ENCODE data around the gene CEP170.
"Not testable (repeated sequence)": the region's sequence is repeated elsewhere in the genome, so short reads cannot be mapped to it uniquely, and the experiment has no call there.

CEP170 gene

DNA sequence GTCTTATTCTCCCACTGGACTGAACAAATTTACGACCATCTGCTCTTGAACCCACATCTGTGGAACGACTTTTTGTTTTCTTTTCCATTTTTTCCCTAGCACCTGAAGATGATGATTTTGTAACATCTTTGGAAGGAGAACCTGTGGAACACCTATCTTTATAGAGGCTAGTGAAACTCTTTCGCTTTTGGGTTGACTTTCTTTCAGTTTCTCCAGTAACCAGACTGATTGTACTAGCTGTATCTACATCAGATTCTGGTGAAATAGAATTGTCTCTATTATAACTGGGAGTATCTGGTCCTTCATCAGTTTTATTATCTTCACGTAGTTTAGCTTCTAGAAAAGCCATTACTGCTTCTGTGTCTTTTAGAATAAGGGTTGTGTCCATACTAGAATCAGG is 90.2 kb downstream of the CEP170 start:
- DNase-seq: not testable (repeated sequence)

DNA sequence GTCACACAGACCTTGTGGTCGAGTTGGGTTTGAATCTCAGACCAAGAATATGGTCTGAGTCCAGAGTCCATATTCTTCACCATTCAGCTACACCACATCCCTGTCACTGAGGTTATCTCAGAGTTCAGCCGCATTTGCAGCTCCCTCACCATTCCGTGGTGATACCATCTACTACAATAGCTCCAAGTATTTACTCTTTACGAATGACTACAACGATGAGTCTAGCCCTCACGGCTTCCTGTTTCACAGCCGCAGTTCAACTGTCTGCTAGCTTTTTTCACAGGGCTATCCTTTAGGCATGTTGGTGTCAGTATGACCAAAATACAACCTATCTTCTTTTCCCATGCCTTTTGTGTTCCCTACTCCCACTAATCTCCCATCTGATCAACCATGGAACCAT is 104.2 kb downstream of the CEP170 start:
- DNase-seq: not testable (repeated sequence)

DNA sequence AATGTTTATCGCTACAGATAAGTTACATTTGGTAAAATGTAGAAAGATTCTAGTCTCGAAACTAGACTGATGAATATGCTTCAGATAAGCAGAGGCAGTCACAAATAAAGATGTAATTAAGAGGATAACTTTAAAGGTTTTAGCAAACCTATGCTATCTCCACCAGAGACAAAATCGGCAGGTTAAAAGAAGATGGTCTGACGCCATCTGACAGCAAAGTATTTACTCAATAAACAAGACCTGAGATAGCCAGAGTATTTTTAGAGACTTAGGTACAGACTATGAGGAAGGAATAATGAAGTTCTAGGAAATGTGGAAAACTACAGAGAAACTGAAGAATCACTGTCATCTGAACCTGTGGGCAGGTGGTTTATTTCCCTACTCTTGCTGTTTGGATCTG is 106.0 kb downstream of the CEP170 start:
- DNase-seq: not testable (repeated sequence)

DNA sequence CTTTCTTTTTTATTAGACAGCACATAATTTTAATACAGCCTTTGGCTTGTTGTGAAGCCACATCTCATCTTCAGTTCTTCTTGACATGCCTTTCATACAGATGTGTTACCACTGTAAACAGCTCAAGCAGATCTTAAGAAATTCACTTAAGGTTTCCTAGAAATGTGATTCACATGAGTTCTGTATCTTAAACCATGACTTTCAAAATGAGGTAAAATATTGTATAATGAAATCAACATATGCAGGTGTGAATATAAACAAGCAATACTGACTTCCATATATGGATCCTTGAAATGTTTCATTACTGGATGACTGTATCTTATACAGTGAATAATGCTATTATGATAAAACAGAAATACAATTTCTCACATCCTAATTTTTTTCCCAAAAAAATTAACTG is 107.7 kb downstream of the CEP170 start:
- not testable (repeated sequence) for DNase-seq

DNA sequence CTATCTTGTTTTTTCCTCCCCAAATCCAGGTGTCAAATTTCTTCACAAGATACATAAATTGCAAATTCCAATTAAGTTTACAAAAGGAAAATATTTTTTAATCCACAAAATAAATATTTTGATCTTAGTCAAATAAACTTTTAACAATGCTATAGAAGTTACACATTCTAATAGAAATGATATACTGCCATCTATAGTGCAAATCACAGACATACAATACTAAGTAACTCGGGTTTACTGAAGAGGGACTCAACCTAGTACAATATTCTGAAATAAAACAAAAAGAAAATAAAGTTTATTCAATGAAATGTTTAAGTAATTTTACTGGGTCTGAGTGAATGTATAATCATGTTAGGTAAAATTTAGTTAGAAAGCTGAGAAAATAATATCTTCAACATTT is 114.6 kb downstream of the CEP170 start:
- not testable (repeated sequence) for DNase-seq

DNA sequence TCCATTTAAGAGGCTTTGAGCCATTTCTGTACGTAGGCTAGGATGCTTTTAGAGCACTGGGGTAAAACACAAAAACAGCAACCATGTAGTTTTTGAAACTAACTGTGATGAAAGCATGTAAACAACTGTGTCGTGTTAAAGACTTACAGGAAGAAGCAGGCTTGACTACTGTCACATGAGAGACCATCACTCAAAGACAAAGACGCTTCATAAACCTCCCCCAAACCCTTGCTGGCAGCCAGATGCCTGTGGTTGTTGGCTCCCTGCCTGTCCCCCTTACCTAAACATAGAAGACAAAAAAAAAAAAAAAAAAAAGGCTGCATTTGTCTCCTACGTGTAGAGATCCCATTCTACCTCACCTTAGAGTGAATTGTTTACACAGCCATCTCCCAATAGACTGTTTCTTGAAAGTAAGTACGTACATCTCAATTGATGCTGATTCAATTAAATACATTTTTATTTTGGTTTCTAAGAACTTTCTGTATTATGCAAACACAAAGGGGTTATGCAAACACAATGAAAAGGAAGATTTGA is 132.1 kb downstream of the CEP170 start:
- not testable (repeated sequence) for DNase-seq

DNA sequence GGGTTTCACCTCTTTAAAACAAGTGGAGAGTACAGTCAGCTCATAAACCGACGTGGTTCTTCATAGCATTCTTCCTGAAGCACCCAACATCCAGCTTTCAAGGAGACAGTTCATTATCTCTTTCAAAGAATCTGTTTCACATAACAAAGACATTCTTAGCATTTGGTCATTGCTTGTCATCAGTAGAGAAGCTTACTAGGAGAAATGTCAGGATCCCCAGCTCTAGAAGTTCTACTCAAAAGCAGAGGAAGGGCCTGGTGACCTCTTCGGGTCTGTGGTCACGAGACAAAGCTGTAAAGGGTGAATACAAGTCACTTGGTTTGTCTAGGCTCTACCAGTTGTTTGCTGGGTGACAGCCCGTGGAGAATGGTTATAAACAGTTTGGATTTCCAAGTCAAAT is 133.1 kb downstream of the CEP170 start:
- DNase-seq: not testable (repeated sequence)

DNA sequence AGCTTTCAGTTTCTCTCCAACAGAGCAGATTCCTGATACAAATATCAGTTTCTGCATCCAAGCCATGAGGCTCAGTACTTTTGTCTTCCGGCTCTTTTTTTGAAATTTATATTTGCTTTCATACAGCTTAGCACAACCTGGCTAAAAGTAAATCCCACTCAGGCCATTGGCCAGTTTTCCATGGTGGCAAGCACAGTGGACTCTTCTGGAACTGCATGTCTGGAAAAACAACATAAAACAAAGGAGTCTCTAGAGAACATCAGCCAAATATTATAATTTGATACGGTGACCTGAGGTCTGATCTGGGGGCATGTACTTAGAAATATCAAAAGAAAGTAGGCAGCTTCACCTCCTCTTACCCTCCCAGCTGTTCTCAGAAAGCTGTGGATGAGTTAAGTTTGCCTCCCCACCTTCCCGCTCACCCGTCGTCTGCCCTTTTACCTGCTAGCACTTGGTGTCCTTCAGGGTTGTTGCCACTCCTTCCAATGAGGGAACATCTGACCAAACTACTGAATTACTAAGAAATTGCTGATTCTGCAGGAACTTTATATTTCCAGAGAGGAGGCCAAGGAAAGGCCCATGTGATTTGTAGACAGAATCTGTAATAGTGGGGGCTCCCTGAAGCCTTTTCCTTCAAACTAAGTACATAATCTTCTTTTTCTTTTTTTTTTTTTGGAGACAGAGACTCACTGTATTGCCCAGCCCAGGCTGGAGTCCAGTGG is 136.3 kb downstream of the CEP170 start:
- not testable (repeated sequence) for DNase-seq

DNA sequence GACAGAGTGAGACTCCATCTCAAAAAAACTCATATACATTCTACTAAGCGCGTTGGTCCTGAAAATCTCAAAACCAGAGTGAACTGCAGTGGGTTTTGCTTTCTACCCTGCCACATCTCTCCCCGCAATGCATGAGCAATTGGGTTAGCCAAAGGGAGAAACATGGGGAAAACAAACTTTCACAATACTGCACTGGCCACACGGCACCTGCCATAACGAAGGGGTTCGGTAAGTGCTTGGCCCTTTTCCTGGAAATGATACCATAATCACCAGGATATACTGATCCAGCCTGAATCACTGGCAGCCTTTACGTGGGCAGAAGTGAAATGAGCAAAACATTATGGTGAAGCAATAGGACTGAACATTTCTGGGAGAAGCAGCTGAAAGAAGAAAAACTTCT is 138.9 kb downstream of the CEP170 start:
- DNase-seq: not testable (repeated sequence)

DNA sequence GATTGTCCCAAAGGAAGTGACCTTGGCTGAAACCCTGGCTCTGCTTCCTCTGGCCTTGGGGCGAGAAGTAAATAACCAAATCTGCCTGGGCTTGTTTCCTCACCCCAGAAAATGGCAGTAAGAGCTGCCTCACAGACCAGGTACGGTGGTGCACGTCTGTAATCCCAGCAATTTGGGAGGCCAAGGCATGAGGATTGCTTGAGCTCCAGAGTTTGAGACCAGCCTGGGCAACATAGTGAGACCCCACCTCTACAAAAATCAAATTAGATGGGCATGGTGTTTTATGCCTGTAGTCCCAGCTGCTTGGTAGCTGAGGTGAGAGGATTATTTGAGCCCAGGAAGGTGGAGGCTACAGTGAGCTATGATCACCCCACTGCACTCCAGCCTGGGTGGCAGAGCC is 140.3 kb downstream of the CEP170 start:
- DNase-seq: not testable (repeated sequence)

DNA sequence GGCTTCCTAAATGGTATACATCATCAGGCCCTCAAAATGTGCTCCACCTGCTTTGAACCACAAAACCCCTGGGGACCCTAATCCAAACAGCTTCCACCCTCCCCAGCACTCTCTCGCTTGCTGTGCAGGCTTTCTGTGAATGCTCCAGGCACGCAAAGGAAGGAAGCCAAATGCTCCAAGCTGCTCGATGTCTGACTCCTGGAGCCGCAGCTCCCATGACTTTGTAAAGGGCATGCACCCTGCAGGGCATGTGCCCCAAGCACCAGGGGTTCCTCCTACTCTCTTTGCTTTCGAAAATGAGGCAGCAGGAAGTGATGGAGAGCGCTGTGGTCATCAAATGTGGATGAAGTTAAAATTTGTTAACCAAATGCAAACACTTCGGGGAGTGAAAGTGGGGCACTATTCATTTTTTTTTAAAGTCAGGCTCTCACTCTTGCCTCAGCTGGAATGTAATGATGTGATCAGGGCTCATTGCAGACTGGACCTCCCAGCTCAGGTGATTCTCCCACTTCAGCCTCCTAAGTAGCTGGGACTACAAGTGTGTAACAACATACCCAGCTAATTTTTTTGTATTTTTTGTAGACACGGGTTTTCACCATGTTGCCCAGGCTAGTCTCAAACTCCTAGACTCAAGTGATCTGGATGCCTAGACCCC is 140.9 kb downstream of the CEP170 start:
- not testable (repeated sequence) for DNase-seq

DNA sequence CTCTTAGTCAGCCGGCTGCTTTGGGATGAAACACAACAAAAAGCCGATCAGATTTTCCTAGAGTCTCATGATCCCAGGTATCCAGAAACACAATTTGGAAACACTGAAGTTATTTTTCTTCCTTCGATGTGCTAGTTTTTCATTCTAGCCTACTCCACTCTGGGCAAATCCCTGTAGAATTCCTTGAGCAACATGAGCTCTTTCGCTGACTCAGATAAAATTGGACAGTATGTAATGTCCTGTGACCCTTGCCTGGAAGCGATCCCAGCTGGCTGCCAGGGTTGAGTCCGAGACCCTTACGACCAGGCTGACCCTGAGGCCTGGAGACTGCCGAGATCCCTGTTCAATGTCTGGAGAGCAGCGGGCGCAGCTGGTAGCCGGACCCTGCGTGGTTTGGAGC is 147.9 kb downstream of the CEP170 start:
- not testable (repeated sequence) for DNase-seq

DNA sequence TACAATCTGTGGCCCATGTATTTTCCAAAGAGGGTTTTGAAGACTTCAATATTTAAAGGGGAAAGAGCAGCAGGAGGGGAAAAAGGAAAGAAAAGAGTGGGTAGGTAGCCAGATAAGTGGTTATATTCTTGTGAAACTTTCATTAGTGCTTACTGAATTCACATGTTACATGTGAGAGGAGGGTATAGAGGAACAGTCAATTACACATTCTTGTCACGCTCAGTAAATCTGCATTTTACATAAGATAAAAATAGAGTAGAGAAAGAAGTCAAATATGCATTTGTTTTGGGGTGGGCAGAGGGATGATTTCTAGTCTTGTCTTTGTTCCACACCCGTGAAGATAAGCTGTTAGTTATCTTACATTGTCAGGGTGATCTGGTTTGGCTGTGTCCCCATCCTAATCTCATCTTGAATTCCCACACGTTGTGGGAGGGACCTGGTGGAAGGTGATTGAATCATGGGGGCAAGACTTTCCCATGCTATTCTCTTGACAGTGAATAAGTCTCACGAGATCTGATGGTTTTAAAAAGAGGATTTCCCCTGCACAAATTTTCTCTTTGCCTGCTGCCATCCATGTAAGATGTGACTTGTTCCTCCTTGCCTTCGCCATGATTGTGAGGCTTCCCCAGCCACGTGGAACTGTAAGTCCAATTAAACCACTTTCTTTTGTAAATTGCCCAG is 149.3 kb downstream of the CEP170 start:
- not testable (repeated sequence) for DNase-seq

DNA sequence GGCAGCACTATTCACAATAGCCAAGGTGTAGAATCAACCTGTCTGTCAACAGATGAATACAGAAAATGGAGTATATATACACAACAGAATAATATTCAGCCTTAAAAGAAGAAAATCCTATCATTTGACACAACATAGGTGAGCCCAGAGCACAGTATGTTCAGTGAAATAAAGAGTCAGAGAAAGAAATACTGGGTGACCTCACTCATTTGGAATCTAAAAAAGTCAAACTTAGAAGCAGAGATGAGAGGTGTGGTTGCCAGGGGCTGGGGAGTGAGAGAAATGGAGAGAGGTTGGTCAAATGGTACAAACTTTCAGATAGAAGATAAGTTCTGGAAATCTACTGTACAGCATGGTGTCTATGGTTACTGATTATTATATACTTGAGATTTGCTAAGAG is 150.0 kb downstream of the CEP170 start:
- not testable (repeated sequence) for DNase-seq

DNA sequence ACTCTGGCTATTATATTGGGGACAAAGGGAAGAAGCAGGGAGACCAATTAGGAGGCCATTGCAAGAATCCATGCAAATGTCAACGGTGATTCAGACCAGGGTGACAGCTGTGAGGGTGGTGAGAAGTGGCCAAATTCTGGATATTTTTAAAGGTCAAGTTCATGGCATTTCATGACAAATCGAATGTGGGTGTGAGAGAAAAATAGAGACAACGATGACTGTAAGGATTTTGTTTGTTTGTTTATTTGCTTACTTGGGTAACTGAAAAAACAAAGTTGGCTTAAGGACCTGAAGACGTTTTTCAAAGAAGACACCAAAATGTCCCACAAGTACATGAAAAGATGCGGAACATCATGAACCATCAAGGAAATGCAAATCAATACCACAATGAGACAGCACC is 150.6 kb downstream of the CEP170 start:
- DNase-seq: not testable (repeated sequence)

DNA sequence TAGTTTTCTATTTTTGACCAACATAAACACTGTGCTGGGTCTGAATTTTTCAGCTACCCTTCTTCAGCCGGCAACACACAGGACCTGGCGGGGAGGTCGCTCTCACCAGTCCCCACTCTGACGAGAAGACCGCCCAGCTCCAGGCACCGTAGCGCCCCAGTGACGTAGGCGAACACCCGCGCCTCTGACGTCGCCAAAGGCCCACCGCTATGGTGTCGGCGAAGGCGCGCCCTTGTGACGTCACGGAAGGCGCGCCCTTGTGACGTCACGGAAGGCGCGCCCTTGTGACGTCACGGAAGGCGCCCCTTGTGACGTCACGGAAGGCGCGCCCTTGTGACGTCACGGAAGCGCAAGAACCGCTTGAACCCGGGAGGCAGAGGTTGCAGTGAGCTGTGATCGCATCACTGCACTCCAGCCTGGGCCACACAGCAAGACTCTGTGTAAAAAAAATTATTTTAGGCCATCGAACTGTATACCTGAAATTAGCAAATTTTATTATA is 153.5 kb downstream of the CEP170 start:
- DNase-seq: not testable (repeated sequence)

DNA sequence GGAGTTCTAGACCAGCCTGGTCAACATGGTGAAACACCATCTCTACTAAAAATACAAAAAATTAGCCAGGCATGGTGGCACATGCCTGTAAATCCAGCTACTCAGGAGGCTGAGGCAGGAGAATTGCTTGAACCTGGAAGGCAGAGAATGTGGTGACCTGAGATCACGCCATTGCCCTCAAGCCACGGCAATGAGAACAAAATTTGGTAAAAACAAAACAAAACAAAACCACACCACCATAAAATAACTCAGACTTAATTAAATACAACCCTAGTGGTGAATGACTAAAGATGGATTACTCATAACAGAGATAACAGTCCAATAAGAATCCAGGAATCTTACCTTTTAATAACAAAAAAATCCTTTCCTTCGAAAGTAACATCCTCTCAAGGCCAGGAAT is 167.7 kb downstream of the CEP170 start:
- DNase-seq: not testable (repeated sequence)

Data from AML-193 (cell line).